Retina (tissue), 1 donor: ENCODE results near the gene SLC23A1.
"Not testable (repeated sequence)": the region's sequence is repeated elsewhere in the genome, so short reads cannot be mapped to it uniquely, and the experiment has no call there.

Experiments
- DNase-seq: peaks from one replicate; pipeline ENCODE4 v3.0.0-alpha.2; 2016

The SLC23A1 gene

DNA sequence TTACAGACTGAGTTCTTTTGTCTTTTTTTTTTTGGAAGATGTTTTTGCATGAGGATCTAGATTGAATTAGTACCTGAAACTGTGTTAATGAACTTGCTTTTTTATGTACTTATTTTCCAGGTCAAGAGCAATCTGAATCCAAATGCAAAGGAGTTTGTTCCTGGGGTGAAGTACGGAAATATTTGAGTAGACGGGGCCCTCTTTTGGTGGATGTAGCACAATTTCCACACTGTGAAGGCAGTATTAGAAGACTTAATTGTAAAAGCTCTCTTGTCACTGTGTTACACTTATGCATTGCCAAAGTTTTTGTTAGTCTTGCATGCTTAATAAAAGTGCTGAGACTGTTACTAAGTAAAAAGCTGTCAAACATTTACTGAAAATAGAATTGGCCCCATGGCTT, 14.5 kb downstream of the SLC23A1 start:
- no peak for DNase-seq

DNA sequence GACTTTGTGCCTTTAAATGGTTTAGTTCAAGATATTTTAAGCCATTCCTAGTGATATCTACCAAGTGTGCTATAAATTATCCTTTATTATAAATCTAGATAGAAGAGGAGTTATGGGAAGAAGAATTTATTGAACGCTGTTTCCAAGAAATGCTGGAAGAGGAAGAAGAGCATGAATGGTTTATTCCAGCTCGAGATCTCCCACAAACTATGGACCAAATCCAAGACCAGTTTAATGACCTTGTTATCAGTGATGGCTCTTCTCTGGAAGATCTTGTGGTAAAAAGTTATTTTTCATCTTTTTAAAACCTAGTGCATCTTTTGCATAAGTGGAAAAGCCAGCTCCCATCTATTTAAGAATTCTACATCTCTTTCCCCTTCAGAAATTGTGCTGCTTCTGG, 18.6 kb downstream of the SLC23A1 start:
- DNase-seq, result no peak

GRCh38 chr5:139363937-139364336, 19.2 kb downstream of the SLC23A1 start:
- DNase-seq, result no peak

- no peak for DNase-seq
These were observed 21.2 kb downstream of the SLC23A1 start for GRCh38 chr5:139361835-139362429.

DNA sequence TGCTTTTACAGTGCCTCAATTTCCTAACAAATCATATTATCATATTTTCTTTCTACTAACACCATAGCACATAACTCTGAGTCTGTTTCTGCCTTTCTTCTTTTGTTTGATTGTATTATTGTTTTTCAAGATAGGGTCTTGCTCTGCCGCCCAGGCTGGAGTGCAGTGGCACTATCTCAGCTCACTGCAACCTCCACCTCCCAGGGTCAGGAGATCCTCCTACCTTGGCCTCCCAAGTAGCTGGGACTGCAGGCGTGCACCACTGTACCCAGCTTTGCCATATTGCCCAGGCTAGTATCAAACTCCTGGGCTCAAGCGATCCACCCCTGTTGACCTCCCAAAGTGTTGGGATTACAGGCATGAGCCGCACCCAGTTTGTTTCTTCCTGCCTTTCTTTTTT, 22.7 kb downstream of the SLC23A1 start:
- DNase-seq, result no peak

DNA sequence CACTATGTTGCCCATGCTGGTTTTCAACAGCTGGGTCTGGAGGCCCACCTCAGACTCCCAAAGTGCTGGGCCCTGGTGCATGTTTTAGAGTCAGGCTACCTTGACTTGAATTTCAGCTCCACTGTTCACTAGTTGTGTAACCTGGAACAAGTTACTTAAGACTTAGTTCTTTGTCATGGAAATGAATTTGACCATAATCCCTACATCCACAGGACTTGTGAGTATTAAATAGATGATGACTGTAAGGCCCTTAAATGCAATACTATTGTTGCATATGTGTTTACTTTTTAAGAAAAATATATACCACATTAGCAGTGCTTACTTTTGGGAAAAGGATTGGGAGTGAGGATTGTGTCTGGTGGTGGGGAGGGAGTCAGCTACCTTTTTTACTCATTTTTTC, 25.0 kb downstream of the SLC23A1 start:
- DNase-seq, result no peak

DNA sequence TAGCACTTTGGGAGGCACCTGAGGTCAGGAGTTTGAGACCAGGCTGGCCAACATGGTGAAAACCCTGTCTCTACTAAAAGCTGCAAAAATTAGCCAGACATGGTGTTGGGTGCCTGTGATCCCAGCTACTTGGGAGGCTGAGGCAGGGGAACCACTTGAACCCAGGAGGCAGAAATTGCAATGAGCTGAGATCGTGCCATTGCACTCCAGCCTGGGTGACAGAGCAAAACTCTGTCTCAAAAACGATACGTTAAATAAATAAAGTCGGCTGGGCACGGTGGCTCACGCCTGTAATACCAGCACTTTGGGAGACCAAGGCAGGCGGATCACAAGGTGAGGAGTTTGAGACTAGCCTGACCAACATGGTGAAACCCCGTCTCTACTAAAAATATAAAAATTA, 27.2 kb downstream of the SLC23A1 start:
- not testable (repeated sequence) for DNase-seq

DNA sequence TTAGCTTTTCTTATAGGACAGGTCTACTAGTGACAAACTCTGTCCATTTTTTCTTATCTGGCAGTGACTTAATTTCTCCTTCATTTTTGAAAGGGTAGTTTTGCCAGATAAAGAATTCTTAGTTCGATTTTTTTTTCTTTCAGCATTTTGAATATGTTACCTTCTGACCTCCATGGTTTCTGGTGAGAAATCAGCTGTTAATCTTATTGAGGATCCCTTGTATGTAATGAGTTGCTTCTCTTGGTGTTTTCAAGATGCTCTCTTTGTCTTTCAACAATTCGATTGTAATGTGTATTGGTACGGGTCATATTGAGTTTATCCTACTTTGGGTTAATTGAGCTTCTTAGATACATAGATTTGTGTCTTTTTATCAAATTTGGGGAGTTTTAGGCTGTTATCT, 28.9 kb downstream of the SLC23A1 start:
- no peak for DNase-seq

DNA sequence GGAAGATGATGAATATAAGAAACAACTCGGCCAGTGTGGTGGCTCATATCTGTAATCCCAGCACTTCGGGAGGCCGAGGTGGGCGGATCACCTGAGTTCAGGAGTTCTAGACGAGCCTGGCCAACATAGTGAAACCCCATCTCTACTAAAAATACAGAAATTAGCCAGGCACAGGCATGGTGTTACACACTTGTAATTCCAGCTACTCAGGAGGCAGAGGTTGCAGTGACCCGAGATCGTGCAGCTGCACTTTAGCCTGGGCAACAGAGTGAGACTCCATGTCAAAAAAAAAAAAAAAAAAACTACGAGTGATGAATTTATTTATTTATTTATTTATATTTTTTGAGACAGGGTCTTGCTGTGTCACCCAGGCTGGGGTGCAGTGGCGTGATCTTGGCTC, 35.2 kb downstream of the SLC23A1 start:
- not testable (repeated sequence) for DNase-seq

- not testable (repeated sequence) for DNase-seq
These were observed 37.7 kb downstream of the SLC23A1 start for GRCh38 chr5:139345442-139345841.

GRCh38 chr5:139344177-139344576, 38.9 kb downstream of the SLC23A1 start:
- no peak for DNase-seq

DNA sequence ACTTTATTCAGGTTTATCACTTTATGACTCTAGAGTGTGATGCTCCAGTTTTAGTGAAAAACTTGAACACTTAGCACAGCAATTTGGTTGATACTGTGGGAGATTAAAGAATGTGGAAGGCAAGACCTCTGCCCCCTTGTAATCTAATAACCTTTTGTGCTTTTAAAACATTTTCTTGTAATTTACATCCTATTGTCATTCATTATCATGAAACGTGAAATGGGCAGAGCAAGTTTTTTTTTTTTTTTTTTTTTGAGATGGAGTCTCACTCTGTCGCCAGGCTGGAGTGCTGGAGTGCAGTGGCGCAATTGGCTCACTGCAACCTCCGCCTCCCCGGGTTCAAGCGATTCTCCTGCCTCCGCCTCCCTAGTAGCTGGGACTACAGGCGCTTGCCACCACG, 39.6 kb downstream of the SLC23A1 start:
- no peak for DNase-seq

GRCh38 chr5:139342423-139342723, 40.7 kb downstream of the SLC23A1 start:
- DNase-seq, result no peak

DNA sequence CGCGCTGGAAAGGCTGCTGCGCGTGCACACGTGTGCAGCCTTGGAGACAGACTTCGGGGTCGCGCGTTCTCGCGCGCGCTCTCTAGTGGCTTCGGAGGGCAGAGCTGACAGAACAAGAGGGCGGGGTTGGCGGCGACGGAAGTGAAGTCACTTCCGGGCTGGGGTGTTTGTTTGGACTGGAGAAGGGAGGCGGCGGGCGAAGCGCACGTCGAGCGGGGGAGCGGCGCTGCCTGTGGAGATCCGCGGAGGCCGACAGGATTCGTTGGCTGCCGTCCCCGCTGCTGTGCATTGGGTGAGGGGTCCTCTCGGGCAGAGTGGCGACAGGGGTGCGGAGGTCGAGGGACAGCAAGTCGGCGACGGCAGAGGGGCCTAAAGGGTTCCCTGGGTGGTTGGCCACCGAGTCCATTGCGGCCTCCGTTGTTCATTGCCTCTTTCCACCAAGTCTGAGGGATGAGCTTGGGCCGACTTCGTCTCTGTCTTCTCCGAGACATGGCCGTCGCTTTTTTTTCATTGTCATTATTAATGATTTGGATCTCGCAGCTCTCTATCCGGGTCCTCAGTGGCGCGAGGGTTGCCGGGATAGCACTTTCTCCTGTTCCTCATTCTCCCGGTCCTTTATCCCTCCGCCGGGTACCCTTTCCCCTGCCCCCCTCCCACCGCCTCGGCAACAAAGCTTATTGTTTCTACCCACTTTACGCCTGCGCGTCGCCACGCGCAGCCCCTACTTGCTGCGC, 41.2 kb downstream of the SLC23A1 start, which contains the start of gene PAIP2:
PAIP2 (plus strand) TSS at position 166 of the 734 bp plus-strand sequence. CDS start 21,931 bp downstream, outside the sequence.
- DNase-seq, result peak; percentile 100

DNA sequence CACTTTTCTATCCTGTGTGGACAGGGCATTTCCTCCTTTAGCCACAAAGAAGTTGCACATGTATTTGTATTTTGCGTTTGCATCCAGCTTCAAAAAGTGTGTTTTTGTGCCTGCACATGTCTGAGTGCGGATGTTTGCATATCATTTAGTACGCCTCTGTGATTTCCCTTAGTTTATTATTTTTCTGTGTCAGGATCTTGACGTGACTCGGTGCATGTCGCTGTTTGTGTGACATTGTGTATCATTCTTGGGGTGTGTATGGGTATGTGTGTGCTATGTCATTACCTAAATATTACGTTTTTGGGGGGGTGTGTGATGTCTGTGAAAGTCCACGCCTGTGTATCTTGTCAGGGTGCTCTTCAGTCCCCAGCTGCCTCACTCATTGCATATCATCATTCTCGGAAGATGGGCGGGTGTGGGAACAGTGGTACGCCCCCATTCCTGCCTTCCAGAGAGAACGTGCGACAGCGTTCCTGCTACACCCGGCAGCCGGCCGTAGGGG, 41.9 kb downstream of the SLC23A1 start:
- no peak for DNase-seq

GRCh38 chr5:139340051-139340450, 43.0 kb downstream of the SLC23A1 start:
- no peak for DNase-seq

DNA sequence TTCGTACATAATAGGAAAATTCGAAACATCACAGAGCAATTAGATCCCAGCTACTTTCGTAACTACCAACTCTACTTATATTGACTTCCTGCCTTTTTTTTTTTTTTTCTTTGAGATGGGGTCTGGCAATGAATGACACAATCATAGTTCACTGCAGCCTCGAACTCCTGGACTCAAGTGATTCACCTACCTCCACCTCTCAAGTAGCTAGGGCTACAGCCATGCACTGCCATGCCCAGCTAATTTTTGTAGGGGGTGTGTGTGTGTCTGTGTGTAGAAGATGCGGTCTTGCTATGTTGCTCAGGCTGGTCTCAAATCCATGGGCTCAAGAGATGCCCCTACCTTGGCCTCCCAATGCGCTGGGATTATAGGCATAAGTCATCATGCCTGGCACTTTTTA, 47.3 kb downstream of the SLC23A1 start:
- no peak for DNase-seq
